ENCODE data around the gene SMIM15. TPM values are rescaled to one million over a fixed set of nuclear protein-coding genes. Genes with fewer than 3 reads are reported as not detected.

SMIM15 gene
- total and polyA plus RNA-seq, 2 donors (not counting 1 experiment from before 2014, with no cell fraction given), result 5.7 to 29.8 TPM

- no peaks in the 10 kb centered on the region for H3K36me3 ChIP-seq (replicated peaks in 1 of 2; ENCODE audit: control extremely low read depth in 1 of 2, control insufficient read depth in 1 of 2, extremely low read depth in 1 of 2, insufficient read depth in 2 of 2, low read length in 1 of 2)
- intact Hi-C loops (cut with micrococcal nuclease), result no loop called here
- peaks cover 5% of the 10 kb centered on the region for H3K9me3 Mint-ChIP-seq (ENCODE audit: insufficient read depth)
- no peak overlapping the region for H3K4me3 ChIP-seq (ENCODE audit: control extremely low read depth in 1 of 5, extremely low read depth in 1 of 5, insufficient read depth in 1 of 5, low read depth in 2 of 5, low read length in 4 of 5)
- no peak overlapping the region for H3K4me2 ChIP-seq (replicated peaks; ENCODE audit: low read depth, low read length, poor library complexity, severe bottlenecking)
- DNase-seq (no peak), ATAC-seq (ENCODE audit: low read depth) (no peak)
- no peak overlapping the region for H3K27ac ChIP-seq (ENCODE audit: low read length in 2 of 2)
- H3K9ac ChIP-seq (ENCODE audit: low read length), result no peak overlapping the region
- ChIA-PET POLR2A (no interaction called here), CTCF (no interaction called here)
- H3K79me2 ChIP-seq (ENCODE audit: control insufficient read depth, insufficient read depth, low read length), result no peaks in the 10 kb centered on the region
- no peaks in the 10 kb centered on the region for H3K9me3 ChIP-seq (ENCODE audit: control extremely low read depth in 1 of 3, control insufficient read depth in 2 of 3, insufficient read depth in 1 of 3, low read length in 2 of 3)
- no peaks in the 10 kb centered on the region for H3K27me3 Mint-ChIP-seq
- no CpG with 5 or more reads among the region's 1 CpG for WGBS (ENCODE audit: insufficient coverage)
- H3K4me1 ChIP-seq (ENCODE audit: control insufficient read depth in 2 of 2, insufficient read depth in 2 of 2, low read length in 2 of 2), result no peaks in the 10 kb centered on the region
- H3K4me3 Mint-ChIP-seq, result no peak overlapping the region
- H4K20me1 ChIP-seq (ENCODE audit: control insufficient read depth, insufficient read depth, low read length, poor library complexity, severe bottlenecking), result no peaks in the 10 kb centered on the region
- no peak overlapping the region for H2AFZ ChIP-seq (ENCODE audit: insufficient read depth, low read depth, low read length, poor library complexity, severe bottlenecking)
- no peak for TF ChIP-seq EZH2 (IDR thresholded peaks at IDR 0.05; ENCODE audit: borderline replicate concordance, insufficient read depth, low read depth, low read length, poor library complexity, severe bottlenecking)
- no peak for TF ChIP-seq CTCF (IDR thresholded peaks at IDR 0.05)
- no peak overlapping the region for H3K27ac Mint-ChIP-seq
- H3K27me3 ChIP-seq (replicated peaks in 1 of 4; ENCODE audit: control extremely low read depth in 1 of 4, control insufficient read depth in 3 of 4, insufficient read depth in 4 of 4, low read length in 3 of 4), result no peaks in the 10 kb centered on the region
- no peaks in the 10 kb centered on the region for H3K4me1 Mint-ChIP-seq
Observed at GRCh38 chr5:61142391-61142790, 19.9 kb downstream of the SMIM15 start.

- H3K4me1 Mint-ChIP-seq, result no peaks in the 10 kb centered on the region
- Histone ChIP-seq H4K20me1 (ENCODE audit: control insufficient read depth, insufficient read depth, low read length, poor library complexity, severe bottlenecking) (no peaks in the 10 kb centered on the region), H3K9ac (ENCODE audit: low read length) (no peak overlapping the region), H3K79me2 (ENCODE audit: control insufficient read depth, insufficient read depth, low read length) (no peaks in the 10 kb centered on the region), H3K27ac (ENCODE audit: low read length in 2 of 2) (no peak overlapping the region), H3K4me3 (ENCODE audit: control extremely low read depth in 1 of 5, extremely low read depth in 1 of 5, insufficient read depth in 1 of 5, low read depth in 2 of 5, low read length in 4 of 5) (no peak overlapping the region), H3K9me3 (ENCODE audit: control extremely low read depth in 1 of 3, control insufficient read depth in 2 of 3, insufficient read depth in 1 of 3, low read length in 2 of 3) (no peaks in the 10 kb centered on the region), H3K4me1 (ENCODE audit: control insufficient read depth in 2 of 2, insufficient read depth in 2 of 2, low read length in 2 of 2) (no peaks in the 10 kb centered on the region), H2AFZ (ENCODE audit: insufficient read depth, low read depth, low read length, poor library complexity, severe bottlenecking) (no peak overlapping the region), H3K4me2 (replicated peaks; ENCODE audit: low read depth, low read length, poor library complexity, severe bottlenecking) (no peak overlapping the region), H3K27me3 (replicated peaks in 1 of 4; ENCODE audit: control extremely low read depth in 1 of 4, control insufficient read depth in 3 of 4, insufficient read depth in 4 of 4, low read length in 3 of 4) (no peaks in the 10 kb centered on the region), H3K36me3 (replicated peaks in 1 of 2; ENCODE audit: control extremely low read depth in 1 of 2, control insufficient read depth in 1 of 2, extremely low read depth in 1 of 2, insufficient read depth in 2 of 2, low read length in 1 of 2) (no peaks in the 10 kb centered on the region)
- no peak overlapping the region for H3K4me3 Mint-ChIP-seq
- ChIA-PET CTCF (no interaction called here), POLR2A (no interaction called here)
- ATAC-seq (ENCODE audit: low read depth) (no peak), DNase-seq (no peak)
- H3K27ac Mint-ChIP-seq, result no peak overlapping the region
- no peak for TF ChIP-seq EZH2 (IDR thresholded peaks at IDR 0.05; ENCODE audit: borderline replicate concordance, insufficient read depth, low read depth, low read length, poor library complexity, severe bottlenecking)
- no peak for TF ChIP-seq CTCF (IDR thresholded peaks at IDR 0.05)
- peaks cover 4% of the 10 kb centered on the region for H3K9me3 Mint-ChIP-seq (ENCODE audit: insufficient read depth)
- H3K27me3 Mint-ChIP-seq, result no peaks in the 10 kb centered on the region
- WGBS (ENCODE audit: insufficient coverage), result 100% methylated on average over 1 of the region's 1 CpG
- intact Hi-C loops (cut with micrococcal nuclease), result no loop called here
Observed at GRCh38 chr5:61141801-61142200, 20.5 kb downstream of the SMIM15 start.

Data from B cell (primary cell).